OCI-LY3 (cell line): ENCODE measurements around the gene MDM4.

Experiments used
- EZH2phosphoT487 ChIP-seq: fragments of 200-600 bp; shearing (Covaris generic); IDR thresholded peaks from 2 replicates; pipeline ENCODE4 v1.6.1; 2018; ENCODE audit warnings: antibody characterized with exemption, mixed run types, low read depth
- TF ChIP-seq, protein P1 (sequence below): fragments of 200-600, 300-600 bp; sonication (generic); IDR thresholded peaks from 2 replicates; pipeline ENCODE4 v1.5.1; 2014; ENCODE audit warnings: antibody characterized with exemption, low read length, low read depth

DNA sequence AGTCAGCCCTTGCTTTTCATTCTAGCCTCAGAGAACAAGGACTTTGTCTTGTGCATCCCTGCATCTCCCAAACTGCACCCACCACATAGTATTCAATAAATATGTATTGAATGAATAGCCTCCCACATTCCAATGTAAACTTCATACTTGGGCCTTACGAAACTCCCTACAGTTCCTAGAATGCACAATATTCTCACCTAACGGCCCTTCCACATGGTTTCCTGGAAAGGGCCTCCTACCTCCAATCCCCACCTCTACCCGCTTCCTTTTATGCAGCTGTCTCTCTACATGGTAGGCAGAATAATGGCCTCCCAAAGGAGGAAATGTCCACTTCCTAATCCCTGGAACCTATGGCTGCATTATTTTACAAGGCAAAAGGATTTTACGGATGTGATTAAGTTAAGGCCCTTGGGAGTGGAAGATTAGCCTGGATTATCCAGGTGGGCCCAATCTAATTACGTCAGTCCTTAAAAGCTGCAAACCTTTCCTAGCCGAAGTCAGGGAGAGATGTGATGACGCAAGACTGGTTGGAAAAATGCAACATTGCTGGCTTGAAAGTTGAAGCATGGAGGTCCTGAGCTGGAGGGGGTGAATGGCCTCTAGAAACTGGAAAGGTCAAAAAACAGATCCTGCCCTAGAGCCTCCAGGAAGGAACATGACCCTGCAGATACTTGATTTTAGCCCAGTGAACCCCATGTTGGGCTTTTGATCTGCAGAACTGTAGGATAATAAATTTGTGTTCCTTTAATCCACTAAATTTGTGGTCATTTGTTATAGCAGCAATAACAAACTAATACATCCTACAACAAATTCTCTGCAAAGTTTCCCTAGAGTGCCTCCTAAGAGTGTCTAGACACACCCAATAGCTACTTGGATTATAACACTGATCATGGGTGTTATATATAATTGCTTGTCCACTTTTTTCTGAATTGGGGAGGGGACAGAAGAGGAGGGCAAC, 16.4 kb upstream of the MDM4 start:
- TF ChIP-seq, protein P1, sequence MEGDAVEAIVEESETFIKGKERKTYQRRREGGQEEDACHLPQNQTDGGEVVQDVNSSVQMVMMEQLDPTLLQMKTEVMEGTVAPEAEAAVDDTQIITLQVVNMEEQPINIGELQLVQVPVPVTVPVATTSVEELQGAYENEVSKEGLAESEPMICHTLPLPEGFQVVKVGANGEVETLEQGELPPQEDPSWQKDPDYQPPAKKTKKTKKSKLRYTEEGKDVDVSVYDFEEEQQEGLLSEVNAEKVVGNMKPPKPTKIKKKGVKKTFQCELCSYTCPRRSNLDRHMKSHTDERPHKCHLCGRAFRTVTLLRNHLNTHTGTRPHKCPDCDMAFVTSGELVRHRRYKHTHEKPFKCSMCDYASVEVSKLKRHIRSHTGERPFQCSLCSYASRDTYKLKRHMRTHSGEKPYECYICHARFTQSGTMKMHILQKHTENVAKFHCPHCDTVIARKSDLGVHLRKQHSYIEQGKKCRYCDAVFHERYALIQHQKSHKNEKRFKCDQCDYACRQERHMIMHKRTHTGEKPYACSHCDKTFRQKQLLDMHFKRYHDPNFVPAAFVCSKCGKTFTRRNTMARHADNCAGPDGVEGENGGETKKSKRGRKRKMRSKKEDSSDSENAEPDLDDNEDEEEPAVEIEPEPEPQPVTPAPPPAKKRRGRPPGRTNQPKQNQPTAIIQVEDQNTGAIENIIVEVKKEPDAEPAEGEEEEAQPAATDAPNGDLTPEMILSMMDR = no peak
- no peak for TF ChIP-seq EZH2phosphoT487
